NB4 (cell line): ENCODE results near the gene DPT.

Experiments
- MYC ChIP-seq: IDR thresholded peaks from 2 replicates; pipeline ENCODE4 v1.6.1; 2011; ENCODE audit warnings: low read depth, low read length
- POLR2A ChIP-seq: IDR thresholded peaks from 2 replicates; pipeline ENCODE4 v1.6.1; 2011; ENCODE audit warnings: mild to moderate bottlenecking; ENCODE audit not compliant: insufficient read length; ENCODE audit errors: extremely low read depth
- TF ChIP-seq, protein P1 (sequence below): IDR thresholded peaks from one replicate; pipeline ENCODE4 v1.5.1; 2012; ENCODE audit warnings: low read depth, low read length
- TF ChIP-seq, protein P2 (sequence below): IDR thresholded peaks from 2 replicates; pipeline ENCODE4 v1.6.1; 2011; ENCODE audit warnings: low read depth, low read length

DNA sequence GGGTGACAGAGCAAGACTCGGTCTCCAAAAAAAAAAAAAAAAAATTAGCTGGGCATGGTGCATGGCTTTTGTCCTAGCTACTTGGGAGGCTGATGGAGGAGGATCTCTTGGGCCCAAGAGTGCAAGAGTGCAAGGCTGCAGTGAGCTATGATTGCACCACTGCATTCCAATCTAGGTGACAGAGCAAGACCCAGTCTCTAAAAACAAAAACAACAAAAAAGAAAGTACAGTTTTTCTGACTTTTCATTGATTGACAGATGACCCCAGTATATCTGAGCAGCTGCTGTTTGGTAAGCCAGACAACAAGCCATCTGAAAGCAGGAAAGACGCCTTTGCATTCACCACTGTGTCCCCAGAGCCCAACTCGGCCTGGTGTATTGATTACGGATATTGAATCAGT is 10.9 kb upstream of the DPT start:
- TF ChIP-seq, protein P1, sequence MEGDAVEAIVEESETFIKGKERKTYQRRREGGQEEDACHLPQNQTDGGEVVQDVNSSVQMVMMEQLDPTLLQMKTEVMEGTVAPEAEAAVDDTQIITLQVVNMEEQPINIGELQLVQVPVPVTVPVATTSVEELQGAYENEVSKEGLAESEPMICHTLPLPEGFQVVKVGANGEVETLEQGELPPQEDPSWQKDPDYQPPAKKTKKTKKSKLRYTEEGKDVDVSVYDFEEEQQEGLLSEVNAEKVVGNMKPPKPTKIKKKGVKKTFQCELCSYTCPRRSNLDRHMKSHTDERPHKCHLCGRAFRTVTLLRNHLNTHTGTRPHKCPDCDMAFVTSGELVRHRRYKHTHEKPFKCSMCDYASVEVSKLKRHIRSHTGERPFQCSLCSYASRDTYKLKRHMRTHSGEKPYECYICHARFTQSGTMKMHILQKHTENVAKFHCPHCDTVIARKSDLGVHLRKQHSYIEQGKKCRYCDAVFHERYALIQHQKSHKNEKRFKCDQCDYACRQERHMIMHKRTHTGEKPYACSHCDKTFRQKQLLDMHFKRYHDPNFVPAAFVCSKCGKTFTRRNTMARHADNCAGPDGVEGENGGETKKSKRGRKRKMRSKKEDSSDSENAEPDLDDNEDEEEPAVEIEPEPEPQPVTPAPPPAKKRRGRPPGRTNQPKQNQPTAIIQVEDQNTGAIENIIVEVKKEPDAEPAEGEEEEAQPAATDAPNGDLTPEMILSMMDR, result no peak
- TF ChIP-seq POLR2A (no peak), MYC (no peak)
- TF ChIP-seq, protein P2, sequence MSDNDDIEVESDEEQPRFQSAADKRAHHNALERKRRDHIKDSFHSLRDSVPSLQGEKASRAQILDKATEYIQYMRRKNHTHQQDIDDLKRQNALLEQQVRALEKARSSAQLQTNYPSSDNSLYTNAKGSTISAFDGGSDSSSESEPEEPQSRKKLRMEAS, result no peak
